ENCODE measurements around the gene ACSM5. TPM values are rescaled to one million over a fixed set of nuclear protein-coding genes. Genes with fewer than 3 reads are reported as not detected.

ACSM5 gene
- total RNA-seq, 5 donors from 2014 or later (not counting 1 experiment from before 2014, with no cell fraction given): 0.26 to 0.28 TPM; not detected in 3

- no peaks in the 10 kb centered on the region for H3K36me3 Mint-ChIP-seq
- H3K9me3 Mint-ChIP-seq: no peaks in the 10 kb centered on the region
- POLR2A ChIA-PET: no interaction called here
- H3K27ac ChIP-seq (ENCODE audit: low read length): no peak overlapping the region
- no peak overlapping the region for H3K4me3 ChIP-seq (ENCODE audit: control insufficient read depth in 1 of 2, extremely low read depth in 1 of 2, low read length in 1 of 2)
- no peaks in the 10 kb centered on the region for H3K36me3 ChIP-seq (ENCODE audit: control insufficient read depth in 2 of 2, extremely low read depth in 1 of 2, insufficient read depth in 1 of 2, low read length in 1 of 2)
- no peak overlapping the region for H3K27ac Mint-ChIP-seq
- peaks cover 2 to 5% of the 10 kb centered on the region in 2 donors for H3K27me3 Mint-ChIP-seq
- H3K4me1 Mint-ChIP-seq: no peaks in the 10 kb centered on the region
- DNase-seq (no peak), ATAC-seq (replicated peaks in 1 of 4) (no peak)
- CTCF ChIA-PET: no interaction called here
- H3K9me3 ChIP-seq: no peaks in the 10 kb centered on the region
- H3K4me3 Mint-ChIP-seq: no peak overlapping the region
- WGBS (ENCODE audit: insufficient coverage): no CpG with 5 or more reads among the region's 1 CpG
- no peaks in the 10 kb centered on the region for H3K27me3 ChIP-seq (replicated peaks in 1 of 2; ENCODE audit: control insufficient read depth in 2 of 2, extremely low read depth in 1 of 2, insufficient read depth in 2 of 2, low read length in 1 of 2)
- H3K4me1 ChIP-seq (ENCODE audit: control insufficient read depth in 1 of 2, extremely low read depth in 1 of 2, insufficient read depth in 2 of 2, low read length in 2 of 2): no peaks in the 10 kb centered on the region
Measured at GRCh38 chr16:20485408-20485807, 76.1 kb downstream of the ACSM5 start.

Other genes starting within 250 kb of the ACSM5 start
- gene GP2, start 82.0 kb upstream of the ACSM5 start, total RNA-seq: 10 to 100 TPM in 3 of 5 donors, not detected in 2; 12.0 to 13.3 (median 12.1) TPM
- gene UMOD, start 56.8 kb upstream of the ACSM5 start, total RNA-seq: not detected
- not detected for gene PDILT, start 4.8 kb upstream of the ACSM5 start, total RNA-seq
- gene ACSM2A, start 42.0 kb downstream of the ACSM5 start, total RNA-seq: under 1 TPM in 2 of 5 donors, not detected in 3; 0.35 to 0.47 TPM
- gene ACSM2B, start 166.8 kb downstream of the ACSM5 start, total RNA-seq: under 1 TPM in 2 of 5 donors, not detected in 3; 0.18 to 0.86 TPM

Measured in T-cell (primary cell).